SU-DHL-6 (cell line): ENCODE measurements around the gene SARDH.

ENCODE experiments used
- H2AFZ ChIP-seq: fragments of 200-600 bp; sonication (generic); 2 replicates; pipeline ENCODE4 v1.6.1; 2014; ENCODE audit warnings: low read depth, mild to moderate bottlenecking, moderate library complexity, mixed read lengths, antibody characterized with exemption, low read length; ENCODE audit not compliant: severe bottlenecking
- H3F3A ChIP-seq: fragments of 200-600 bp; shearing (Covaris generic); 2 replicates; pipeline ENCODE4 v1.6.0; 2016; ENCODE audit warnings: antibody characterized with exemption, mild to moderate bottlenecking; ENCODE audit not compliant: insufficient read depth
- H3K27ac ChIP-seq: fragments of 200-600 bp; sonication (generic); 2 replicates; pipeline ENCODE4 v1.5.1; 2016; ENCODE audit warnings: low read depth, mild to moderate bottlenecking, low read length, moderate library complexity, mixed read lengths
- H3K27me3 ChIP-seq: fragments of 200-600 bp; sonication (generic), shearing (Covaris generic); 2 replicates; pipeline ENCODE4 v1.6.0; 2014; ENCODE audit warnings: mild to moderate bottlenecking, low read length
- H3K36me3 ChIP-seq: fragments of 200-600 bp; sonication (generic); 2 replicates; pipeline ENCODE4 v1.6.1; 2014; ENCODE audit warnings: mild to moderate bottlenecking, low read length, mixed read lengths
- H3K4me2 ChIP-seq: fragments of 300-600, 200-600 bp; shearing (Covaris generic), sonication (generic); 2 replicates; pipeline ENCODE4 v1.6.0; 2014; ENCODE audit warnings: low read length, low read depth, mild to moderate bottlenecking; ENCODE audit not compliant: poor library complexity, severe bottlenecking
- H3K4me3 ChIP-seq: fragments of 200-600 bp; sonication (generic); 2 replicates; pipeline ENCODE4 v1.5.1; 2014; ENCODE audit warnings: antibody characterized with exemption, low read length, mild to moderate bottlenecking, mixed read lengths; ENCODE audit not compliant: insufficient read depth, poor library complexity, severe bottlenecking
- H3K79me2 ChIP-seq: fragments of 200-600 bp; sonication (generic); 2 replicates; pipeline ENCODE4 v1.6.1; 2014; ENCODE audit warnings: mild to moderate bottlenecking, low read length, moderate library complexity; ENCODE audit not compliant: insufficient read depth
- H3K9ac ChIP-seq: fragments of 200-600 bp; sonication (generic); 2 replicates; pipeline ENCODE4 v1.7.0; 2014; ENCODE audit warnings: mild to moderate bottlenecking, low read length
- H3K9me2 ChIP-seq: fragments of 200-600 bp; sonication (generic); replicated peaks from 2 replicates; pipeline ENCODE4 v1.6.1; 2014; ENCODE audit warnings: low read length; ENCODE audit not compliant: insufficient read depth
- H3K9me3 ChIP-seq: fragments of 200-600 bp; sonication (generic); 2 replicates; pipeline ENCODE4 v1.6.1; 2014; ENCODE audit warnings: low read length, mixed read lengths; ENCODE audit not compliant: insufficient read depth
- H4K20me1 ChIP-seq: fragments of 200-600 bp; sonication (generic); 2 replicates; pipeline ENCODE4 v1.6.1; 2014; ENCODE audit warnings: low read depth, mild to moderate bottlenecking, antibody characterized with exemption, low read length, moderate library complexity, mixed read lengths
- CTCF ChIP-seq: fragments of 200-600 bp; sonication (generic); IDR thresholded peaks from one replicate; pipeline ENCODE4 v1.5.1; 2017; ENCODE audit warnings: antibody characterized with exemption, mild to moderate bottlenecking, low read length, moderate library complexity; ENCODE audit not compliant: insufficient read depth, poor library complexity, severe bottlenecking
- EZH2phosphoT487 ChIP-seq: fragments of 200-600 bp; sonication (generic), shearing (Covaris generic); conservative IDR thresholded peaks from 2 replicates; pipeline ENCODE4 v1.6.1; 2018; ENCODE audit warnings: mild to moderate bottlenecking, antibody characterized with exemption, low read length, moderate library complexity, mixed read lengths

The SARDH gene

DNA sequence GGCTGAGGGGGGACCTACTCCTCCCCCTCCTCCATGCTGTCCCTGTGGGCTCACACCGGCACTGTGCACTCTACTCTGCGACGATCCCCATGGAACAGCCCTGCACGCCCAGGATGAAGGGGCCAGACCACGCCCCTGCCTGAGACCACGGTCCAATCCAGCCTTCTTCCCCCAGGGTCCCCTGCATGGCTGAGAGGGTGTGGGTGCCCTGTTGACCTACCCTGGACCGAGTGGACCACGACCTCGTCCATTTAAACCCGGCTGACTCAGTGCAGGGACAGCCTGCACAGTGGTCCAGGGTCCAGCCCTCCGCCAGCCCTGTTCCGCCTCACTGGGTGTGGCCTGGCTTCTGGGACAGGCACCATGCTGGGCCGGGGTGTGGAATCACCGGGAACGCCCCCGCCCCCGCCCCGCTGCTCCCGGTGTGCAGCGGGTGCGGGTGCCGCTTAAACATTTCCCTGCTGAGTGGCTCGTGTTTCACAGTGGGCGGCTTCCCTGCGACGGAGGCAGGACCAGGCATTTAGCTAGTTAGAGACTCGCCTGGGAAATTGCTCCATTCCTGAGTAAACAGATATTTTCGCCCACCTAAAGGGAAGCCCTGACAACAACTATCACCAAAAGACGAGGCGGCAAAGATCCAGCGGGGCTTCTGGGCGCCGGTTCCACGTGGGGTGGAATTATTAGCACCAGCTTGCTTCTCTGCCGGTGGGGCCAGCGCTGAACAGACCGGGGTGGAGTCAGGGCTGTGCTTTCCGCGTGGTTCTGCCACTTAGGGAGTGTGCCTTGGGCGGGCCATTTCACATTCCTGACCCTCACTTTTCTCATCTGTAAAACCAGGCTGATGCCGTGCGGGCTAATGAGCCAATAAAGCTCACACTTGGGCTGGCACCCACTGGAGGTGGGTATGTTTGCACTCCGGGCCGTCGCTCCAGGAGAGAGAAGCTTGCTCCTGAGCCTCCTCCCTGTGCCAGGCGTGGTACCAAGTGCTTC is 79.4 kb downstream of the SARDH start:
- H3K79me2 ChIP-seq, result no peaks in the 10 kb centered on the region
- H4K20me1 ChIP-seq, result no peaks in the 10 kb centered on the region
- H3K9ac ChIP-seq, result no peak overlapping the region
- H3K27ac ChIP-seq, result no peak overlapping the region
- no peaks in the 10 kb centered on the region for H3F3A ChIP-seq
- no peak overlapping the region for H3K4me3 ChIP-seq
- H3K9me2 ChIP-seq, result no peaks in the 10 kb centered on the region
- H2AFZ ChIP-seq, result no peak overlapping the region
- no peak overlapping the region for H3K4me2 ChIP-seq
- no peak for TF ChIP-seq EZH2phosphoT487
- TF ChIP-seq CTCF, result no peak
- no peaks in the 10 kb centered on the region for H3K9me3 ChIP-seq
- no peaks in the 10 kb centered on the region for H3K27me3 ChIP-seq
- no peaks in the 10 kb centered on the region for H3K36me3 ChIP-seq

DNA sequence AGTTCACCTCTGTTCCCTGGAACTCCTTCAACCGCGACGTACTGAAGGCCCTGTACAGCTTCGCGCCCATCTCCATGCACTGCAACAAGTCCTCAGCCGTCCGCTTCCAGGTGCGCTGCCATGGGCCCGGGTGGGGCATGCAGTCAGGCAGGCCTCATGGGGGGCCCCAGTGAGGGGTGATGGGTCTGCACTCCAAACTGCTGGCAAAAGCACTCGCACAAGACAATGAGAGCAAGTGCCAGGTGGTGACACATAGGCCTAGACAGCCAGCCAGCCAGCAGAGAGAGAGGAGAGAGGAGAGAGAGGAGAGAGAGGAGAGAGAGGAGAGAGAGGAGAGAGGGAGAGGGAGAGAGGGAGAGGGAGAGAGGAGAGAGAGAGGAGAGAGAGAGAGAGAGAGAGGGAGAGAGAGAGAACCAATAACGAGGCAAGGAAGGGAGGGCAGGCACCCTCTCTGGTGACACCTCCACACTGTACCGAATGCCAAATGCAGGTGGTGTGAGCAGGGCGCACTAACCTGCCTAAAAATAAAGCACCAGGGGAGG is 81.0 kb downstream of the SARDH start:
- H3K27me3 ChIP-seq, result no peaks in the 10 kb centered on the region
- no peak overlapping the region for H3K4me2 ChIP-seq
- no peak overlapping the region for H3K9ac ChIP-seq

GRCh38 chr9:133656211-133657119 is 81.7 kb downstream of the SARDH start:
- H3K9me2 ChIP-seq, result no peaks in the 10 kb centered on the region
- H3K79me2 ChIP-seq, result no peaks in the 10 kb centered on the region
- no peaks in the 10 kb centered on the region for H3K27me3 ChIP-seq
- H3K4me3 ChIP-seq, result no peak overlapping the region
- no peaks in the 10 kb centered on the region for H3K9me3 ChIP-seq
- H3K36me3 ChIP-seq, result no peaks in the 10 kb centered on the region
- TF ChIP-seq EZH2phosphoT487 (no peak), CTCF (no peak)
- H4K20me1 ChIP-seq, result no peaks in the 10 kb centered on the region
- no peak overlapping the region for H3K27ac ChIP-seq
- H3K4me2 ChIP-seq, result no peak overlapping the region
- no peaks in the 10 kb centered on the region for H3F3A ChIP-seq
- no peak overlapping the region for H2AFZ ChIP-seq
- no peak overlapping the region for H3K9ac ChIP-seq

More for the DNA sequence above, 81.0 kb downstream of the SARDH start:
- H3K27ac ChIP-seq, result no peak overlapping the region
- TF ChIP-seq CTCF (no peak), EZH2phosphoT487 (no peak)
- no peak overlapping the region for H2AFZ ChIP-seq
- H3K36me3 ChIP-seq, result no peaks in the 10 kb centered on the region
- no peaks in the 10 kb centered on the region for H3F3A ChIP-seq
- no peaks in the 10 kb centered on the region for H3K9me2 ChIP-seq
- H4K20me1 ChIP-seq, result no peaks in the 10 kb centered on the region
- no peaks in the 10 kb centered on the region for H3K79me2 ChIP-seq
- H3K9me3 ChIP-seq, result no peaks in the 10 kb centered on the region
- no peak overlapping the region for H3K4me3 ChIP-seq
